Activated CD8-positive, alpha-beta memory T cell treated with anti-CD3 and anti-CD28 coated beads, Interleukin-2, amount 50 U/mL, for 4 hours (primary cell): ENCODE measurements around the gene IKZF3.
"Not testable (repeated sequence)": the region's sequence is repeated elsewhere in the genome, so short reads cannot be mapped to it uniquely, and the experiment has no call there.

Source experiments
- DNase-seq: peaks from one replicate; pipeline ENCODE4 v3.0.0-alpha.2; 2020

The IKZF3 gene

GRCh38 chr17:39855911-39856649 is 8.0 kb downstream of the IKZF3 start:
- not testable (repeated sequence) for DNase-seq

- no peak for DNase-seq
These were observed 9.2 kb downstream of the IKZF3 start for GRCh38 chr17:39854909-39855308.

- no peak for DNase-seq
These were observed 11.9 kb downstream of the IKZF3 start for GRCh38 chr17:39852239-39852638.

- not testable (repeated sequence) for DNase-seq
These were observed 13.9 kb downstream of the IKZF3 start for GRCh38 chr17:39850186-39850585.

GRCh38 chr17:39848600-39848999 is 15.5 kb downstream of the IKZF3 start:
- no peak for DNase-seq

- DNase-seq: no peak
These were observed 17.9 kb downstream of the IKZF3 start for GRCh38 chr17:39846205-39846604.

- no peak for DNase-seq
These were observed 18.9 kb downstream of the IKZF3 start for GRCh38 chr17:39845052-39845846.

- DNase-seq: no peak
These were observed 22.9 kb downstream of the IKZF3 start for GRCh38 chr17:39841134-39841683.

- no peak for DNase-seq
These were observed 25.3 kb downstream of the IKZF3 start for GRCh38 chr17:39838784-39839183.

- no peak for DNase-seq
These were observed 26.1 kb downstream of the IKZF3 start for GRCh38 chr17:39838057-39838456.

GRCh38 chr17:39836117-39836516 is 28.0 kb downstream of the IKZF3 start:
- no peak for DNase-seq

- no peak for DNase-seq
These were observed 28.9 kb downstream of the IKZF3 start for GRCh38 chr17:39835038-39835786.

GRCh38 chr17:39834017-39834416 is 30.1 kb downstream of the IKZF3 start:
- no peak for DNase-seq

- DNase-seq: no peak
These were observed 32.5 kb downstream of the IKZF3 start for GRCh38 chr17:39831588-39831987.

GRCh38 chr17:39828443-39828842 is 35.7 kb downstream of the IKZF3 start:
- DNase-seq: no peak

GRCh38 chr17:39826334-39826733 is 37.8 kb downstream of the IKZF3 start:
- no peak for DNase-seq

- no peak for DNase-seq
These were observed 40.6 kb downstream of the IKZF3 start for GRCh38 chr17:39823407-39824054.

GRCh38 chr17:39822051-39822451 is 42.1 kb downstream of the IKZF3 start:
- no peak for DNase-seq

GRCh38 chr17:39820987-39821386 is 43.1 kb downstream of the IKZF3 start:
- no peak for DNase-seq

GRCh38 chr17:39820541-39820940 is 43.6 kb downstream of the IKZF3 start:
- DNase-seq: no peak

- no peak for DNase-seq
These were observed 45.6 kb downstream of the IKZF3 start for GRCh38 chr17:39818358-39819000.

GRCh38 chr17:39816272-39816671 is 47.8 kb downstream of the IKZF3 start:
- DNase-seq: no peak
